ACC112 (cell line): Measurements from ENCODE around the gene SCUBE3.

Source experiments
- H2AFZ ChIP-seq: fragments of 200-600 bp; sonication (generic); one replicate; pipeline ENCODE4 v1.6.0; 2017; ENCODE audit warnings: antibody characterized with exemption, low read length; ENCODE audit not compliant: unreplicated experiment
- H3K27ac ChIP-seq: fragments of 200-600 bp; sonication (generic); 2 replicates; pipeline ENCODE4 v1.5.1; 2014; ENCODE audit warnings: low read depth, mild to moderate bottlenecking, antibody characterized with exemption, low read length, moderate library complexity
- H3K27me3 ChIP-seq: fragments of 200-600 bp; sonication (generic); 2 replicates; pipeline ENCODE4 v1.6.1; 2014; ENCODE audit warnings: mild to moderate bottlenecking, antibody characterized with exemption, low read length, moderate library complexity, mixed read lengths; ENCODE audit not compliant: insufficient read depth
- H3K36me3 ChIP-seq: fragments of 200-600 bp; sonication (generic); 2 replicates; pipeline ENCODE4 v1.6.1; 2016; ENCODE audit warnings: mild to moderate bottlenecking, antibody characterized with exemption, low read length, moderate library complexity, mixed read lengths; ENCODE audit not compliant: insufficient read depth
- H3K4me1 ChIP-seq: fragments of 200-600 bp; sonication (generic); one replicate; pipeline ENCODE4 v1.6.1; 2016; ENCODE audit warnings: low read length, mixed read lengths; ENCODE audit not compliant: insufficient read depth, unreplicated experiment, control insufficient read depth
- H3K4me3 ChIP-seq: fragments of 200-600 bp; sonication (generic); 2 replicates; pipeline ENCODE4 v1.5.1; 2014; ENCODE audit warnings: mild to moderate bottlenecking, low read depth, low read length
- H3K79me2 ChIP-seq: fragments of 200-600 bp; sonication (generic); one replicate; pipeline ENCODE4 v1.6.0; 2016; ENCODE audit warnings: low read length; ENCODE audit not compliant: control insufficient read depth, unreplicated experiment, insufficient read depth

SCUBE3 gene

GRCh38 chr6:35181933-35182612 is 31.7 kb upstream of the SCUBE3 start:
- H3K36me3 ChIP-seq: no peaks in the 10 kb centered on the region
- H3K4me3 ChIP-seq: peak overlapping the region; percentile 70
- peaks cover 83% of the 10 kb centered on the region for H3K4me1 ChIP-seq
- no peaks in the 10 kb centered on the region for H3K79me2 ChIP-seq
- H3K27me3 ChIP-seq: no peaks in the 10 kb centered on the region
- no peak overlapping the region for H2AFZ ChIP-seq
- H3K27ac ChIP-seq: peak overlapping the region; percentile 95

DNA sequence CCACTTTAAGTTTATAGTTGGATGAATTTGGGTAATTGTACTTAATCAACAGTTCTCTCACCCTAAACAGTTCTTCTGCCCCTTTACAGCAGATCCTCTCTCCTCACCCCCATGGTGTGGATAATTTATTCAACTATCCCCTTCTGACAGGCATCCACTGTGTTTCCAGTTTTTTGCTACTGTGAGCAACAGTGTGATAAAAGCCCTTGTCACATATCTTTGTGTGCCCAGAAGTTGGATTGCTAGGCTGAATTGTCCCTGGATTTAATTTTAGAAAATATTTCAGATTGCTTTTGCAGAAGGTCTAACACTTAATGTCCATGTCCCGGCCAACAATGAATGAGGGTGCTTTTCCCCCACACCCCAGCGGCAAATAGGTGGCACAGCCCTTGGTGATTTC is 30.5 kb upstream of the SCUBE3 start:
- Histone ChIP-seq H3K36me3 (no peaks in the 10 kb centered on the region), H3K4me1 (peaks cover 71% of the 10 kb centered on the region), H3K27ac (peak overlapping the region; percentile 45), H2AFZ (no peak overlapping the region), H3K27me3 (no peaks in the 10 kb centered on the region), H3K79me2 (no peaks in the 10 kb centered on the region), H3K4me3 (no peak overlapping the region)

DNA sequence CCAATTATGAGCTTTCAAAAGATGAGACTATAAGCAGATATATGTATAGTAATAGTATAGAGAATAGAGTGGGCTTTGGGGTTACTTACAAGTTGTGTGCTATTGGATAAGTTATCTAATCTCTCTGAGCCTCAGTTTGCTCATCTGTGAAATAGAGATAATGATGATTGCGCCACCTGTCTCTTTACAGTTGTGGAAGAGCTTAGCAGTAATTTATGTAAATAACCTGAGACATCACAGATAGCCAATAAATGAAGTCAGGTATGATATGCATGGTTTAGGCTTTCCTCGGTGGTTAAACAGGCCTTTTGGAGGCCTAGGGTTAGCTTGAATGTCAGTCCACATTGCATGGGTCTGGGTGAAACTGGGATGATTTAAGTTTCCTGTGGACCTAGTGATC is 29.8 kb upstream of the SCUBE3 start:
- peaks cover 65% of the 10 kb centered on the region for H3K4me1 ChIP-seq

DNA sequence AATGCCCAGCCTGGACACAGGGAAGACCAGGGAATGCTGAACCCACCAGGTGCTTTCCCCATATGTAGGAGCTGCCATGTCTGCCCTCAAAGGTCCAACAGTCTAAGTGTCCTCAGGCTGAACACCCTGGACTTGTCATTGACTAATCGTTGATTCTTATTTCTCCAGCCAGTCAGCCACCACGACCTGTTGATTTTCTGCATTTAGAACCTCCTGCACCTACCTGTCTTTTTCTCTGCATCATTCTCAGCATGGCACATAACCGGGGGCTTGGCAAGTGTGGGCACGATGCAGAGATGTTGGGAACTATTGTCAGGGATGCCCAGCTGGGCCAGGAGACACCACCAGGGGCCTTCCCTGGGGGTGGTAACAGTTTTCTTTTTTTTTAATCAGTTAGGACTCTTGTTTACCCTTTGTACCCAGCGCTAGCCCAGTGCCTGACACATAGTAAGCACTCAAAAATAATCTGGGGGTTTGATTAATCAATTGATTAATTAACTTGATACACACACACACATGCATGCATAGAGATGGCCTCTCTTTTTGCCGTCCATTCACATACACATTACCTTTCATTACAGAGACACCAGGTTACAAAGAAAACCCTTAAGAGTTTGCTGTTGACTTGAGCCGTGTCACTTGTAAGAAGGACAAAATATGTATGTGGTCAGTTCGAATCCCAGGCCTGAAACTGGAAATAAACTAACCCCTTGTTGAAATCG is 29.0 kb upstream of the SCUBE3 start:
- H2AFZ ChIP-seq: peak overlapping the region; percentile 50
- peaks cover 57% of the 10 kb centered on the region for H3K4me1 ChIP-seq

More for the DNA sequence above, 29.8 kb upstream of the SCUBE3 start:
- Histone ChIP-seq H3K27ac (peak overlapping the region; percentile 45; the same call in 1 of the 2 replicates), H3K36me3 (no peaks in the 10 kb centered on the region), H3K27me3 (no peaks in the 10 kb centered on the region), H3K79me2 (no peaks in the 10 kb centered on the region), H2AFZ (no peak overlapping the region), H3K4me3 (no peak overlapping the region)

DNA sequence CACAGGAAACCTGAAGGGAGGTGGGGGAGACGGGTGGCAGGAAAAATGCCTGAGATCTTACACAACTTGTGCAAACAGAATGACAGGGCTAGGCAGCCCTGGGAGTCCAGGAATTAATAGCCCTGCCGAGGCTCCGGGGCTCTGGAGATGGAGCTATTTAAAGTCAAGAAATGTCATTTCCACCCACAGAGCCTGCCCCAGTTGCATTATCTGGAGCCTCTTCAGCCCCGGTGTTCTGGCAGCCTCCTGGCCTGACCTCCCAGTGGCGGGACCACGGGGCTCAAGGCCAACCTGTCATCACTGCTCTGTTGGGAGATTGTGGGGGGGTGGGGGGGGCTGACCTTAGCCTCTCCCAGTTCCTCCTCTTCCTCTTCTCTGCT is 28.5 kb upstream of the SCUBE3 start:
- H3K4me1 ChIP-seq: peaks cover 54% of the 10 kb centered on the region
- peak overlapping the region; percentile 50 for H2AFZ ChIP-seq
- no peak overlapping the region for H3K4me3 ChIP-seq
- no peaks in the 10 kb centered on the region for H3K79me2 ChIP-seq
- H3K27ac ChIP-seq: peak overlapping the region; percentile 30; the same call in 1 of the 2 replicates
- no peaks in the 10 kb centered on the region for H3K36me3 ChIP-seq
- H3K27me3 ChIP-seq: no peaks in the 10 kb centered on the region

More for the DNA sequence above, 29.0 kb upstream of the SCUBE3 start:
- no peaks in the 10 kb centered on the region for H3K27me3 ChIP-seq
- peak overlapping the region; percentile 30; the same call in 1 of the 2 replicates for H3K27ac ChIP-seq
- H3K4me3 ChIP-seq: no peak overlapping the region
- H3K36me3 ChIP-seq: no peaks in the 10 kb centered on the region
- no peaks in the 10 kb centered on the region for H3K79me2 ChIP-seq

DNA sequence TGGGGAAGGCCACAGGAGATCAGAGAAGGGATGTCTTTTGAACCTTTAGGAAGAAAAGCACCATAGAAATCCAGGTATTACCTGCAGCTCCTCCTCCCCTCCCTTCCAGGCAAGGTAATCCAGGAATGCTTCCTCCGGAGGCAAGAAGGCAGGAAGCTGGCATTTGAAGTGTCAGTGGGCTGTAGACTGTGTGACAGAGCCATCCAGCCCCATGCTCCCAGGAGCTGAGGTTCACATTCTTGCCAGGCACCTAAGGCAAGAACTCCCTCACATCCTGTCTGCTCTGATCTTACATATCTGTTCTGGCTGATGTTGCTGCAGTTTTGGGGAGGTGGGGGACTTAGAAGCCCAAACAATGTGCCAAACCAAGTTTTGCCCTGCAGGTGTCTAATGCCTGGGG is 27.8 kb upstream of the SCUBE3 start:
- 0 out of 2 replicates have a peak overlapping the region, but pooled peaks have one; percentile 15 for H3K27ac ChIP-seq
- peaks cover 49% of the 10 kb centered on the region for H3K4me1 ChIP-seq
- H3K4me3 ChIP-seq: no peak overlapping the region
- H3K27me3 ChIP-seq: no peaks in the 10 kb centered on the region
- H2AFZ ChIP-seq: no peak overlapping the region
- no peaks in the 10 kb centered on the region for H3K36me3 ChIP-seq
- H3K79me2 ChIP-seq: no peaks in the 10 kb centered on the region

DNA sequence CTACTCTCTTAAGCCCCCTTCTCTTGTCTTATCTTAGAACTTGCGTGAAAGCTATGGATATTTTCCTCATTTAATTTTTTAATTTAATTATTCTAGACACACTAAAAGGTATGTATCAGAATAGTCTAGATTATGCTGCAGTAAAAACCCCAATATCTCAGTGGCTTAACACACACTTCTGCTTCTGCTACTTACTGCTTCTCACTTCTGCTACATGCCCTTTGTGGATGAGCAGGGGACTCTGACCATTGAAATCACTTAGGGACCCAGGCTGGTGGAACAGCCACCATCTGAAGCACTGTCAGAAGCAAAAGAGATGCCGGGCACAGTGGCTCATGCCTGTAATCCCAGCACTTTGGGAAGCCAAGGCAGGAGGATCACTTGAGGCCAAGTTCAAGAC is 27.2 kb upstream of the SCUBE3 start:
- H3K36me3 ChIP-seq: no peaks in the 10 kb centered on the region
- no peak overlapping the region for H2AFZ ChIP-seq
- peaks cover 43% of the 10 kb centered on the region for H3K4me1 ChIP-seq
- H3K27ac ChIP-seq: no peak overlapping the region
- H3K79me2 ChIP-seq: no peaks in the 10 kb centered on the region
- no peaks in the 10 kb centered on the region for H3K27me3 ChIP-seq
- H3K4me3 ChIP-seq: no peak overlapping the region

DNA sequence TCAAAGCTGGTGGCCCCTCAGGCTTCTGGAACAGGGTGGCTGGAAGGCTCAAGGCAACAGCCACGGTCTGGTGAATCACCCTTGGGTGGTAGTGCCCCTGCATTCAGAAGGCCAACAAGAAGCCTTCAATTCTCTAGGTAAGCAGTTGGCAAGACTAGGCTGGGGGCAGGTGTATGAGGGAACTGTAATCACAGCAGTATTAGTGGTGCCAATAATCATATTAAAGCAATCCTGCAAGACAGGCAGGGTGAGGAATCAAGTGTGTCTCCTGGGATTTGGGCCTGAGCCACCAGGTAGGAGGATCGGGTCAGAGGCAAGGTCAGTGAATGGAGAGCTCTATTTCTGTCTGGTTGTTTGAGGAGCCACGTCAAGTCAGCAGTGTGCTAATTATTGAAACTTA is 24.9 kb upstream of the SCUBE3 start:
- Histone ChIP-seq H2AFZ (no peak overlapping the region), H3K4me1 (peaks cover 28% of the 10 kb centered on the region)

DNA sequence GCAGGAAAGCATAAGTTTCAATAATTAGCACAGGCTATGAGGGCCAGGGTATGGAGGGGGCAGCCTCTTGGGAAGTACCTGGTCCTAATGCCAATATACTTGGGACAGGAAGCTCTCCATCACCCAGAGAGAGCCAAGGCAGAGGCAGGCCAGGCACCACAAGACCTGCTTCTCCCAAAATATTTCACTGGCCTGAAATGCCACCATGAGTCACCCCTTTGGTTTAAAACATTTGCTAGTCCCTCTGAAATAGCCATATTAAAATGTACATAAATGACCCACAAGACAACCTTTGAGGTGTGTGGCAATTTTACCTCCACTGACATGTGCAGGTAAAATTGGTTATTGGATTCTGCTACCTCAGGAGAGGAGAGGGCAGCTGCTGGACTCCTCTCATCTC is 23.4 kb upstream of the SCUBE3 start:
- Histone ChIP-seq H3K36me3 (no peaks in the 10 kb centered on the region), H3K27ac (no peak overlapping the region), H3K4me1 (peaks cover 17% of the 10 kb centered on the region), H3K4me3 (no peak overlapping the region), H3K27me3 (no peaks in the 10 kb centered on the region), H3K79me2 (no peaks in the 10 kb centered on the region), H2AFZ (no peak overlapping the region)

More for the DNA sequence above, 24.9 kb upstream of the SCUBE3 start:
- Histone ChIP-seq H3K79me2 (no peaks in the 10 kb centered on the region), H3K4me3 (no peak overlapping the region), H3K27me3 (no peaks in the 10 kb centered on the region), H3K36me3 (no peaks in the 10 kb centered on the region), H3K27ac (no peak overlapping the region)

DNA sequence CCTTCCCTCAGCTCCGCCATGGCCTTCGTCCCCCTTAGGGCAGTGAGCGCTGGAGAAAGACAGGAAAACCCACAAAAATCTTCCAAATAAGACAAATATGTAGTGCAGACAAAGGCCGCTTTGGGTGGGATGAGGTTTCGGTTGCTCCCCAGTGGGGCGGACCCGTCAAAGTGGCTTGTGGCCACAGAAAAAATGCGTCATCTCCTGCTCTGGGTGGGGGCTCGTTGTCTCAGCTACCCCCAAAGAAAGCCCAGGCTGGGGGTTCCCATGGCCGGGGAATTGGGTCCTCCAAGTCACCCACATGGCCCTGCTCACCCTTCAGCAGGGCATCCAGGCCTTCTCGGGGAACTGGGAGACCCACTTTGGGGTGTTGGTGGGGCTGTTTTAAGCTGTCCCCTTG is 21.9 kb upstream of the SCUBE3 start:
- Histone ChIP-seq H2AFZ (no peak overlapping the region), H3K4me1 (peaks cover 15% of the 10 kb centered on the region), H3K4me3 (no peak overlapping the region), H3K79me2 (no peaks in the 10 kb centered on the region), H3K36me3 (no peaks in the 10 kb centered on the region), H3K27ac (no peak overlapping the region), H3K27me3 (no peaks in the 10 kb centered on the region)
